Progenitor cell of endocrine pancreas (in vitro differentiated cells): ENCODE measurements around the gene SENP8. TPM values are rescaled to one million over a fixed set of nuclear protein-coding genes. Genes with fewer than 3 reads are reported as not detected.

Experiments used
- DNase-seq: peaks from one replicate; pipeline ENCODE4 v3.0.0; 2021; ENCODE audit warnings: low spot score; ENCODE audit not compliant: unreplicated experiment
- H3K27ac Mint-ChIP-seq: 2 replicates; pipeline ENCODE4 v1.8.0; 2021; ENCODE audit warnings: mild to moderate bottlenecking, moderate library complexity, mixed read lengths
- H3K27me3 Mint-ChIP-seq: 2 replicates; pipeline ENCODE4 v1.8.0; 2021; ENCODE audit warnings: mixed read lengths
- H3K36me3 Mint-ChIP-seq: 2 replicates; pipeline ENCODE4 v1.8.0; 2022; ENCODE audit warnings: mixed read lengths; ENCODE audit not compliant: insufficient read depth
- H3K4me1 Mint-ChIP-seq: 2 replicates; pipeline ENCODE4 v1.8.0; 2021; ENCODE audit warnings: low read depth, mixed read lengths
- H3K4me3 Mint-ChIP-seq: 2 replicates; pipeline ENCODE4 v1.8.0; 2021; ENCODE audit warnings: low read depth, mild to moderate bottlenecking, moderate library complexity, mixed read lengths
- H3K9me3 Mint-ChIP-seq: 2 replicates; pipeline ENCODE4 v1.8.0; 2021; ENCODE audit warnings: low read depth, mixed read lengths
- CTCF ChIP-seq: fragments of 200-600 bp; sonication (generic); IDR thresholded peaks from one replicate; pipeline ENCODE4 v1.5.0; 2021; ENCODE audit warnings: antibody characterized with exemption, mild to moderate bottlenecking; ENCODE audit not compliant: unreplicated experiment
- total RNA-seq: library from RNA; stranded (reverse); gene quantifications from 2 replicates; pipeline ENCODE4 v1.2.1, GENCODE V29; 2021

SENP8 gene
- total RNA-seq, 1 donor from 2014 or later = 5.1 TPM

GRCh38 chr15:72136170-72137051 is 18.2 kb downstream of the SENP8 start:
- Mint-ChIP-seq H3K9me3 (no peaks in the 10 kb centered on the region), H3K4me3 (no peak overlapping the region), H3K36me3 (peaks cover 7% of the 10 kb centered on the region), H3K27ac (no peak overlapping the region), H3K4me1 (peaks cover 11% of the 10 kb centered on the region), H3K27me3 (peaks cover 24% of the 10 kb centered on the region)
- DNase-seq = no peak
- no peak for TF ChIP-seq CTCF

GRCh38 chr15:72139667-72140066 is 21.5 kb downstream of the SENP8 start:
- H3K27me3 Mint-ChIP-seq = peaks cover 27% of the 10 kb centered on the region
- H3K9me3 Mint-ChIP-seq = no peaks in the 10 kb centered on the region
- no peak overlapping the region for H3K4me3 Mint-ChIP-seq
- no peak for TF ChIP-seq CTCF
- H3K36me3 Mint-ChIP-seq = peaks cover 7% of the 10 kb centered on the region
- DNase-seq = no peak
- no peak overlapping the region for H3K27ac Mint-ChIP-seq
- H3K4me1 Mint-ChIP-seq = peaks cover 10% of the 10 kb centered on the region

- Mint-ChIP-seq H3K27me3 (peaks cover 31% of the 10 kb centered on the region), H3K27ac (no peak overlapping the region), H3K4me1 (peaks cover 10% of the 10 kb centered on the region), H3K4me3 (no peak overlapping the region), H3K9me3 (no peaks in the 10 kb centered on the region), H3K36me3 (peaks cover 7% of the 10 kb centered on the region)
- no peak for DNase-seq
- TF ChIP-seq CTCF = no peak
Observed at GRCh38 chr15:72140088-72140487, 21.9 kb downstream of the SENP8 start.

GRCh38 chr15:72141171-72142084 is 23.2 kb downstream of the SENP8 start:
- peaks cover 10% of the 10 kb centered on the region for H3K4me1 Mint-ChIP-seq
- no peak for DNase-seq
- peak overlapping the region; percentile 9 for H3K27ac Mint-ChIP-seq
- H3K36me3 Mint-ChIP-seq = peaks cover 7% of the 10 kb centered on the region
- TF ChIP-seq CTCF = no peak
- H3K9me3 Mint-ChIP-seq = no peaks in the 10 kb centered on the region
- no peak overlapping the region for H3K4me3 Mint-ChIP-seq
- peaks cover 41% of the 10 kb centered on the region for H3K27me3 Mint-ChIP-seq

- Mint-ChIP-seq H3K9me3 (no peaks in the 10 kb centered on the region), H3K27me3 (peaks cover 39% of the 10 kb centered on the region), H3K4me3 (no peak overlapping the region), H3K27ac (no peak overlapping the region), H3K36me3 (no peaks in the 10 kb centered on the region), H3K4me1 (peaks cover 5% of the 10 kb centered on the region)
- no peak for TF ChIP-seq CTCF
- no peak for DNase-seq
Observed at GRCh38 chr15:72146221-72146620, 28.0 kb downstream of the SENP8 start.
